Neural progenitor cell (in vitro differentiated cells): ENCODE data around the gene BMPER. TPM values are rescaled to one million over a fixed set of nuclear protein-coding genes. Genes with fewer than 3 reads are reported as not detected.

ENCODE experiments used
- DNase-seq: peaks from one replicate; pipeline ENCODE4 v3.0.0-alpha.2; 2016; ENCODE audit warnings: low spot score
- H2AFZ ChIP-seq: fragments of 200-600 bp; sonication (generic); replicated peaks from 2 replicates; pipeline ENCODE4 v1.6.1; 2016; ENCODE audit warnings: antibody characterized with exemption
- H3F3A ChIP-seq: fragments of 200-600 bp; sonication (generic); 2 replicates; pipeline ENCODE4 v1.6.1; 2016; ENCODE audit warnings: antibody characterized with exemption, low read depth
- H3K27ac ChIP-seq: fragments of 200-600 bp; sonication (generic); 2 replicates; pipeline ENCODE4 v1.5.1; 2016; ENCODE audit warnings: mild to moderate bottlenecking
- H3K27me3 ChIP-seq: fragments of 200-600 bp; sonication (generic); 2 replicates; pipeline ENCODE4 v1.6.1; 2016; ENCODE audit warnings: mild to moderate bottlenecking, moderate library complexity
- H3K36me3 ChIP-seq: fragments of 200-600 bp; sonication (generic); 2 replicates; pipeline ENCODE4 v1.5.1; 2016
- H3K4me1 ChIP-seq: fragments of 200-600 bp; sonication (generic); 2 replicates; pipeline ENCODE4 v1.6.1; 2016; ENCODE audit warnings: mixed run types
- H3K4me2 ChIP-seq: fragments of 200-600 bp; sonication (generic); 2 replicates; pipeline ENCODE4 v1.6.1; 2016
- H3K4me3 ChIP-seq: fragments of 200-600 bp; sonication (generic); 2 replicates; pipeline ENCODE4 v1.5.1; 2016
- H3K79me2 ChIP-seq: fragments of 200-600 bp; sonication (generic); 2 replicates; pipeline ENCODE4 v1.6.1; 2016; ENCODE audit warnings: low read depth
- H3K9ac ChIP-seq: fragments of 200-600 bp; sonication (generic); 2 replicates; pipeline ENCODE4 v1.6.1; 2016
- H3K9me3 ChIP-seq: fragments of 200-600 bp; sonication (generic); 2 replicates; pipeline ENCODE4 v1.5.1; 2016; ENCODE audit warnings: low read depth
- H4K20me1 ChIP-seq: fragments of 200-600 bp; sonication (generic); 2 replicates; pipeline ENCODE4 v1.6.1; 2016; ENCODE audit warnings: low read depth
- H3K27ac Mint-ChIP-seq: 3 replicates; pipeline ENCODE4 v1.8.0; 2021; ENCODE audit warnings: mixed read lengths
- H3K27me3 Mint-ChIP-seq: 2 replicates; pipeline ENCODE4 v1.8.0; 2022; ENCODE audit warnings: low read depth, mild to moderate bottlenecking, inconsistent platforms, moderate library complexity, mixed read lengths; ENCODE audit not compliant: insufficient read depth
- H3K36me3 Mint-ChIP-seq: 3 replicates; pipeline ENCODE4 v1.8.0; 2021; ENCODE audit warnings: mixed read lengths
- H3K4me1 Mint-ChIP-seq: 3 replicates; pipeline ENCODE4 v1.8.0; 2021; ENCODE audit warnings: mixed read lengths
- H3K4me3 Mint-ChIP-seq: 3 replicates; pipeline ENCODE4 v1.8.0; 2021; ENCODE audit warnings: mild to moderate bottlenecking, moderate library complexity, mixed read lengths
- H3K9me3 Mint-ChIP-seq: 3 replicates; pipeline ENCODE4 v1.8.0; 2020; ENCODE audit warnings: mixed read lengths
- CTCF ChIP-seq: fragments of 200-600 bp; sonication (generic); IDR thresholded peaks from 2 replicates; pipeline ENCODE4 v1.5.1; 2017; ENCODE audit warnings: antibody characterized with exemption, mild to moderate bottlenecking
- EZH2 ChIP-seq: fragments of 200-600 bp; sonication (generic); IDR thresholded peaks from 2 replicates; pipeline ENCODE4 v1.6.1; 2017; ENCODE audit warnings: antibody characterized with exemption, mild to moderate bottlenecking, moderate library complexity
- EZH2phosphoT487 ChIP-seq: fragments of 200-600 bp; sonication (generic); IDR thresholded peaks from 2 replicates; pipeline ENCODE4 v1.6.1; 2017; ENCODE audit warnings: antibody characterized with exemption
- total RNA-seq: library from RNA; depleted of rRNA; stranded (reverse); fragments of >200 nt; gene quantifications from 2 replicates; pipeline ENCODE4 v1.2.3, GENCODE V29; 2015; ENCODE audit warnings: low replicate concordance

Gene BMPER
- total RNA-seq, 1 donor from 2014 or later = 1.2 TPM

- H3K9me3 Mint-ChIP-seq = no peaks in the 10 kb centered on the region
- TF ChIP-seq EZH2phosphoT487 (no peak), CTCF (no peak), EZH2 (no peak)
- no peaks in the 10 kb centered on the region for H4K20me1 ChIP-seq
- H3K4me3 ChIP-seq = no peak overlapping the region
- H3K4me1 Mint-ChIP-seq = peaks cover 7% of the 10 kb centered on the region
- no peak overlapping the region for H3K27ac Mint-ChIP-seq
- no peak overlapping the region for H2AFZ ChIP-seq
- H3K36me3 Mint-ChIP-seq = no peaks in the 10 kb centered on the region
- H3K27ac ChIP-seq = no peak overlapping the region
- peaks cover 9% of the 10 kb centered on the region for H3K4me1 ChIP-seq
- no peaks in the 10 kb centered on the region for H3K79me2 ChIP-seq
- H3K9me3 ChIP-seq = no peaks in the 10 kb centered on the region
- peaks cover 2% of the 10 kb centered on the region for H3K27me3 Mint-ChIP-seq
- no peak overlapping the region for H3K9ac ChIP-seq
- no peaks in the 10 kb centered on the region for H3F3A ChIP-seq
- H3K36me3 ChIP-seq = no peaks in the 10 kb centered on the region
- no peak overlapping the region for H3K4me3 Mint-ChIP-seq
- H3K4me2 ChIP-seq = no peak overlapping the region
- no peak for DNase-seq
- no peaks in the 10 kb centered on the region for H3K27me3 ChIP-seq
These were observed 31.2 kb downstream of the BMPER start for GRCh38 chr7:33936503-33936902.

- Histone ChIP-seq H3K9ac (no peak overlapping the region), H3K27me3 (no peaks in the 10 kb centered on the region), H3K4me1 (peaks cover 9% of the 10 kb centered on the region), H4K20me1 (no peaks in the 10 kb centered on the region), H3K79me2 (no peaks in the 10 kb centered on the region), H3F3A (no peaks in the 10 kb centered on the region), H3K4me2 (no peak overlapping the region), H3K36me3 (no peaks in the 10 kb centered on the region), H3K9me3 (no peaks in the 10 kb centered on the region), H3K27ac (no peak overlapping the region), H3K4me3 (no peak overlapping the region), H2AFZ (no peak overlapping the region)
- no peaks in the 10 kb centered on the region for H3K9me3 Mint-ChIP-seq
- TF ChIP-seq EZH2 (no peak), CTCF (no peak), EZH2phosphoT487 (no peak)
- no peak overlapping the region for H3K27ac Mint-ChIP-seq
- H3K4me3 Mint-ChIP-seq = no peak overlapping the region
- peaks cover 2% of the 10 kb centered on the region for H3K27me3 Mint-ChIP-seq
- DNase-seq = no peak
- H3K4me1 Mint-ChIP-seq = peaks cover 5% of the 10 kb centered on the region
- no peaks in the 10 kb centered on the region for H3K36me3 Mint-ChIP-seq
These were observed 32.5 kb downstream of the BMPER start for GRCh38 chr7:33937871-33938270.

GRCh38 chr7:33939121-33939520 lies 33.8 kb downstream of the BMPER start:
- Mint-ChIP-seq H3K36me3 (no peaks in the 10 kb centered on the region), H3K9me3 (no peaks in the 10 kb centered on the region), H3K27ac (no peak overlapping the region), H3K27me3 (peaks cover 2% of the 10 kb centered on the region), H3K4me1 (peaks cover 2% of the 10 kb centered on the region), H3K4me3 (no peak overlapping the region)
- Histone ChIP-seq H3K79me2 (no peaks in the 10 kb centered on the region), H3F3A (no peaks in the 10 kb centered on the region), H3K27ac (no peak overlapping the region), H3K4me1 (peaks cover 9% of the 10 kb centered on the region), H3K27me3 (no peaks in the 10 kb centered on the region), H3K9ac (no peak overlapping the region), H4K20me1 (no peaks in the 10 kb centered on the region), H3K36me3 (no peaks in the 10 kb centered on the region), H3K4me2 (no peak overlapping the region), H3K9me3 (no peaks in the 10 kb centered on the region), H2AFZ (no peak overlapping the region), H3K4me3 (no peak overlapping the region)
- DNase-seq = no peak
- no peak for TF ChIP-seq EZH2phosphoT487
- TF ChIP-seq CTCF = no peak
- TF ChIP-seq EZH2 = no peak
